Stomach (tissue), 9 donors: Measurements from ENCODE around the gene ATP6V1C2. TPM values are rescaled to one million over a fixed set of nuclear protein-coding genes. Genes with fewer than 3 reads are reported as not detected.

Experiments
- DNase-seq, 2 donors: peaks; one replicate each; pipeline versions ENCODE4 v3.0.0 to v3.0.0-alpha.2; 2013 to 2019
- H3K27ac ChIP-seq, 5 donors: fragments of 200-600 bp in 4 of 5; sonication (generic) in 4 of 5; one replicate each; pipeline ENCODE4 v1.5.1; 2013 to 2019; ENCODE audit warnings: mild to moderate bottlenecking in 1 of 5, moderate library complexity in 1 of 5
- H3K27me3 ChIP-seq, 3 donors: fragments of 200-600 bp; sonication (generic); one replicate each; pipeline ENCODE4 v1.5.1; 2017 to 2019; ENCODE audit warnings: mixed run types in 1 of 3
- H3K36me3 ChIP-seq, 4 donors: fragments of 200-600 bp; sonication (generic); 1 replicate in 3 of 4; 2 replicates in 1 of 4; pipeline ENCODE4 v1.5.1; 2016 to 2019
- H3K4me1 ChIP-seq, 4 donors: fragments of 200-600 bp; sonication (generic); one replicate each; pipeline ENCODE4 v1.5.1; 2016 to 2019
- H3K4me3 ChIP-seq, 4 donors: fragments of 200-600 bp; sonication (generic) in 3 of 4; one replicate each; pipeline ENCODE4 v1.5.1; 2016 to 2019; ENCODE audit warnings: mild to moderate bottlenecking in 1 of 4
- H3K9me3 ChIP-seq, 4 donors: fragments of 200-600 bp; sonication (generic); one replicate each; pipeline ENCODE4 v1.5.1; 2016 to 2019
- CTCF ChIP-seq, 7 experiments: fragments of 450-650 bp in 4 of 7; fragments of 200-600 bp in 3 of 7; sonication (generic) in 3 of 7; IDR thresholded peaks; one replicate each; pipeline ENCODE4 v1.5.1; 2016 to 2019; ENCODE audit warnings: antibody characterized with exemption in 7 of 7, control low read depth in 2 of 7, mild to moderate bottlenecking in 1 of 7
- EP300 ChIP-seq: sonication (generic); formaldehyde crosslinking; IDR thresholded peaks from one replicate; pipeline ENCODE4 v1.6.1; 2017; ENCODE audit warnings: antibody characterized with exemption
- POLR2A ChIP-seq, 4 donors: fragments of 450-650 bp; IDR thresholded peaks; one replicate each; pipeline ENCODE4 v1.6.1; 2016; ENCODE audit warnings: antibody characterized with exemption in 4 of 4, control low read depth in 2 of 4, mild to moderate bottlenecking in 1 of 4, moderate library complexity in 1 of 4
- POLR2AphosphoS5 ChIP-seq, 3 donors: sonication (generic); formaldehyde crosslinking; IDR thresholded peaks; one replicate each; pipeline ENCODE4 v1.6.1; 2016; ENCODE audit warnings: antibody characterized with exemption in 3 of 3
- WGBS, 5 donors: extraction: QIAGEN DNeasy Blood & Tissue Kit in 3 of 5; methylation state at CpG; one replicate each; pipeline versions ENCODE4 v1.1.5 to v1.1.7; 2013 to 2018; 5-methylcytosine and 5-hydroxymethylcytosine counted together
- intact Hi-C: fragments of 100-400 bp; cut with DNase I; formaldehyde crosslinking; loops from one replicate; pipeline ENCODE4 v1.15.1; 2023; ENCODE audit warnings: low total_unique reads
- polyA plus RNA-seq, 3 donors: library from polyadenylated mRNA; stranded (reverse); fragments of 200-250 nt; gene quantifications; one replicate each; pipeline ENCODE4 v1.2.3, GENCODE V29; 2013
- total RNA-seq, 5 donors: library from RNA; depleted of rRNA; stranded (reverse); fragments of >200 nt; gene quantifications; one replicate each; pipeline versions ENCODE4 v1.1.0 to v1.2.3, GENCODE V29; 2014 to 2016
- donor health status: healthy with polysubstance abuse.
- donor health status: Bipolar disorder and iron deficiency.
- donor health status: healthy.

Gene ATP6V1C2
- total and polyA plus RNA-seq, 8 donors: 0.61 to 143 (median 1.1) TPM; not detected in 3

GRCh38 chr2:10732924-10733565 lies 11.6 kb downstream of the ATP6V1C2 start:
- no peak for DNase-seq
- Histone ChIP-seq H3K9me3 (no peaks in the 10 kb centered on the region), H3K36me3 (no peaks in the 10 kb centered on the region), H3K27ac (no peak overlapping the region), H3K4me3 (no peak overlapping the region), H3K27me3 (no peaks in the 10 kb centered on the region), H3K4me1 (no peaks in the 10 kb centered on the region)
- 24 to 42% (median 35%) methylated on average over 9 of the region's 9 CpGs for WGBS, 5 donors
- TF ChIP-seq CTCF (IDR thresholded peaks at IDR 0.05) (no peak), POLR2A (IDR thresholded peaks at IDR 0.05) (no peak), POLR2AphosphoS5 (IDR thresholded peaks at IDR 0.05) (no peak), EP300 (no peak)
- intact Hi-C loops: no loop called here

- intact Hi-C loops: no loop called here
- H3K4me1 ChIP-seq: no peaks in the 10 kb centered on the region
- no peak for TF ChIP-seq EP300
- no peak for TF ChIP-seq POLR2AphosphoS5 (IDR thresholded peaks at IDR 0.05)
- TF ChIP-seq CTCF (IDR thresholded peaks at IDR 0.05): no peak
- no peak for TF ChIP-seq POLR2A (IDR thresholded peaks at IDR 0.05)
- H3K27me3 ChIP-seq: no peaks in the 10 kb centered on the region
- H3K36me3 ChIP-seq: no peaks in the 10 kb centered on the region
- WGBS, 5 donors: 30 to 59% (median 48%) methylated on average over 6 of the region's 6 CpGs
- H3K27ac ChIP-seq: no peak overlapping the region
- no peak for DNase-seq
- no peaks in the 10 kb centered on the region for H3K9me3 ChIP-seq
- H3K4me3 ChIP-seq: no peak overlapping the region
Measured at GRCh38 chr2:10733566-10733925, 12.1 kb downstream of the ATP6V1C2 start.

GRCh38 chr2:10733980-10734379 lies 12.6 kb downstream of the ATP6V1C2 start:
- Histone ChIP-seq H3K27ac (no peak overlapping the region), H3K36me3 (no peaks in the 10 kb centered on the region), H3K27me3 (no peaks in the 10 kb centered on the region), H3K9me3 (no peaks in the 10 kb centered on the region), H3K4me1 (no peaks in the 10 kb centered on the region), H3K4me3 (no peak overlapping the region)
- 81 to 90% (median 87%) methylated on average over 5 of the region's 5 CpGs for WGBS, 5 donors
- intact Hi-C loops: no loop called here
- DNase-seq: no peak
- TF ChIP-seq POLR2A (IDR thresholded peaks at IDR 0.05) (no peak), EP300 (no peak)

- Histone ChIP-seq H3K9me3 (no peaks in the 10 kb centered on the region), H3K36me3 (no peaks in the 10 kb centered on the region), H3K4me1 (no peaks in the 10 kb centered on the region), H3K27ac (no peak overlapping the region), H3K27me3 (no peaks in the 10 kb centered on the region), H3K4me3 (no peak overlapping the region)
- DNase-seq: no peak
- TF ChIP-seq POLR2A (IDR thresholded peaks at IDR 0.05): no peak
- TF ChIP-seq POLR2AphosphoS5 (IDR thresholded peaks at IDR 0.05): no peak
- TF ChIP-seq CTCF (IDR thresholded peaks at IDR 0.05): no peak
- TF ChIP-seq EP300: no peak
- intact Hi-C loops: no loop called here
- WGBS, 5 donors: 66 to 84% (median 68%) methylated on average over 6 of the region's 6 CpGs
Measured at GRCh38 chr2:10738192-10738591, 16.8 kb downstream of the ATP6V1C2 start.

- H3K4me1 ChIP-seq: no peaks in the 10 kb centered on the region
- TF ChIP-seq EP300 (no peak), POLR2A (IDR thresholded peaks at IDR 0.05) (no peak), CTCF (IDR thresholded peaks at IDR 0.05) (no peak), POLR2AphosphoS5 (IDR thresholded peaks at IDR 0.05) (no peak)
- H3K27ac ChIP-seq: no peak overlapping the region
- WGBS, 5 donors: 37 to 62% (median 50%) methylated on average over 3 of the region's 3 CpGs
- H3K4me3 ChIP-seq: no peak overlapping the region
- no peaks in the 10 kb centered on the region for H3K9me3 ChIP-seq
- DNase-seq: no peak
- H3K36me3 ChIP-seq: no peaks in the 10 kb centered on the region
- H3K27me3 ChIP-seq: no peaks in the 10 kb centered on the region
- intact Hi-C loops: no loop called here
Measured at GRCh38 chr2:10740226-10740625, 18.8 kb downstream of the ATP6V1C2 start.
